Bronchial epithelial cell (primary cell): ENCODE measurements around the gene SUGT1. TPM values are rescaled to one million over a fixed set of nuclear protein-coding genes. Genes with fewer than 3 reads are reported as not detected.
"Not testable (repeated sequence)": the region's sequence is repeated elsewhere in the genome, so short reads cannot be mapped to it uniquely, and the experiment has no call there.

Experiments
- DNase-seq: peaks from one replicate; pipeline ENCODE4 v3.0.0-alpha.2; 2010; ENCODE audit warnings: low read depth
- FAIRE-seq: peaks from 2 replicates; lab custom pipeline; 2011; peaks lifted over from hg19 to GRCh38; lab: Jason Lieb, UNC
- H3K27me3 ChIP-seq: 2 replicates; pipeline ENCODE4 v1.5.1; 2011; ENCODE audit warnings: low read length; ENCODE audit not compliant: control insufficient read depth, insufficient read depth
- H3K36me3 ChIP-seq: 2 replicates; pipeline ENCODE4 v1.5.1; 2011; ENCODE audit warnings: low read length; ENCODE audit not compliant: control insufficient read depth, insufficient read depth
- H3K4me3 ChIP-seq: 2 replicates; pipeline ENCODE4 v1.5.1; 2011; ENCODE audit warnings: mild to moderate bottlenecking, low read depth, low read length, control low read depth
- CTCF ChIP-seq: IDR thresholded peaks from 2 replicates; pipeline ENCODE4 v1.5.1; 2011; ENCODE audit warnings: mild to moderate bottlenecking, moderate library complexity, low read length, control low read depth, inconsistent platforms; ENCODE audit not compliant: insufficient read depth, severe bottlenecking
- total RNA-seq: library from RNA; depleted of rRNA; stranded (reverse); fragments of >200 nt; gene quantifications from 2 replicates; pipeline ENCODE4 v1.2.1, GENCODE V29; 2014

The SUGT1 gene
- total RNA-seq, 1 donor from 2014 or later = 25.8 TPM

GRCh38 chr13:52707375-52707774 lies 54.7 kb downstream of the SUGT1 start:
- TF ChIP-seq CTCF = no peak
- H3K4me3 ChIP-seq = no peak overlapping the region
- FAIRE-seq (peak; percentile 28), DNase-seq (no peak)
- H3K36me3 ChIP-seq = no peaks in the 10 kb centered on the region
- H3K27me3 ChIP-seq = no peaks in the 10 kb centered on the region

- FAIRE-seq, H3K36me3 ChIP-seq, DNase-seq, H3K27me3 ChIP-seq, H3K4me3 ChIP-seq: not testable (repeated sequence)
Observed at GRCh38 chr13:52708266-52708665, 55.6 kb downstream of the SUGT1 start.

GRCh38 chr13:52711286-52711685 lies 58.6 kb downstream of the SUGT1 start:
- TF ChIP-seq CTCF = no peak
- Histone ChIP-seq H3K27me3 (no peaks in the 10 kb centered on the region), H3K36me3 (no peaks in the 10 kb centered on the region), H3K4me3 (no peak overlapping the region)
- no peak for DNase-seq
- no peak for FAIRE-seq

GRCh38 chr13:52712385-52712784 lies 59.7 kb downstream of the SUGT1 start:
- DNase-seq (no peak), FAIRE-seq (no peak)
- H3K27me3 ChIP-seq = no peaks in the 10 kb centered on the region
- no peak for TF ChIP-seq CTCF
- H3K4me3 ChIP-seq = no peak overlapping the region
- H3K36me3 ChIP-seq = no peaks in the 10 kb centered on the region

GRCh38 chr13:52713894-52714293 lies 61.3 kb downstream of the SUGT1 start:
- Histone ChIP-seq H3K4me3 (no peak overlapping the region), H3K36me3 (no peaks in the 10 kb centered on the region), H3K27me3 (no peaks in the 10 kb centered on the region)
- TF ChIP-seq CTCF = no peak
- DNase-seq (peak; percentile 21), FAIRE-seq (no peak)

GRCh38 chr13:52720904-52721303 lies 68.3 kb downstream of the SUGT1 start:
- H3K4me3 ChIP-seq, FAIRE-seq, H3K36me3 ChIP-seq, H3K27me3 ChIP-seq: not testable (repeated sequence)
- DNase-seq = peak; percentile 34

- not testable (repeated sequence) for H3K4me3 ChIP-seq, H3K36me3 ChIP-seq, H3K27me3 ChIP-seq, FAIRE-seq
- peak; percentile 10 for DNase-seq
Observed at GRCh38 chr13:52721356-52721755, 68.7 kb downstream of the SUGT1 start.
